ENCODE measurements around the gene CHST6. TPM values are rescaled to one million over a fixed set of nuclear protein-coding genes. Genes with fewer than 3 reads are reported as not detected.
A peak's percentile ranks its signal among the peaks of the same experiment; 100 is the strongest.
"Not testable (repeated sequence)": the region's sequence is repeated elsewhere in the genome, so short reads cannot be mapped to it uniquely, and the experiment has no call there.

Gene CHST6
- total RNA-seq, 1 donor, result under 0.01 TPM

DNA sequence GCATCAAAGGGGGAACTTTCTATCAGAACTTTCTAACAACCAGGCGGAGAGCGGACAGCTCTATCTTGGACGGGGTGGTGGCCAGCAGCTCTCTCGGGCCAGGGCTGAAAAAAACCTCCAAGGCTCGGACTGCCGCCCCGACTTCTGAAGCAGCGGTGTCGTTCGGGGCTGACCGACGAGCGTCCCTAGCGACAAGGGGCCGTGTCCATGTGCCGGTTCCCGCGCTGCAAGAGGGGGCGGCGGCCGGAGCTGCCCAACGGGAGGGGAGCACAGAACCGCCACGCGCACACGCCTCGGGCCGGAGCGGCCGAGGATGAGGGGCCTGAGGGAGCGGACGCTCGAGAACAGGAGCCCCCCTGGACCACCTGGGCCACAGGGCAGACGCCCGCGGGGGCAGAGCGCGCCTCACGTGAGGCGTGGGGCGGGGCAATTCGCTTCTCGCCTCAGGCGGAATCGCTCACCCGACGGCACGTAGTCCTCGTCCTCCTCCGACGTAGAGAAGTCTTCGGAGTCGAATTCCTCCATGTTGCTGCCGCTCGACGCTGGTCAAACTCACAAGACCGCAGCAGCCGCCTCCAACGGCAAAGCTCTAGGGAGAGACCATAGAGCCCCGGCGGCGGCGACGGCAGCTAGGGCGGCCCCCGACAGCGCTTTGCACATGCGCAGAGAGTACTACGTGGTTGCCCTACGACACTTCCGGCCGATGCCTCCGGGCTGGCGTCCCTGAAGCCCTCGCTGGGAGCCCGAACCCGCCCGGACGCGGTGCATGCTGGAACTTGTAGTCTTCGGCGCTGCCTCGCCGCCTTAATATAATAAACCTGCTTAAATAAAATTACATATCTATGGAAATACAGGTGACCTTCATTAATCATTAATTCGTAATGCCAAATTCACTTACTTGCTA lies 62.2 kb downstream of the CHST6 start, which contains the start of gene CFDP1:
TSS of gene CFDP1 (minus strand) at position 676 of the 904 bp plus-strand sequence. CDS start at position 525, 151 bp downstream.
- DNase-seq (ENCODE audit: low read depth), result peak; percentile 94
- TF ChIP-seq, protein P1, sequence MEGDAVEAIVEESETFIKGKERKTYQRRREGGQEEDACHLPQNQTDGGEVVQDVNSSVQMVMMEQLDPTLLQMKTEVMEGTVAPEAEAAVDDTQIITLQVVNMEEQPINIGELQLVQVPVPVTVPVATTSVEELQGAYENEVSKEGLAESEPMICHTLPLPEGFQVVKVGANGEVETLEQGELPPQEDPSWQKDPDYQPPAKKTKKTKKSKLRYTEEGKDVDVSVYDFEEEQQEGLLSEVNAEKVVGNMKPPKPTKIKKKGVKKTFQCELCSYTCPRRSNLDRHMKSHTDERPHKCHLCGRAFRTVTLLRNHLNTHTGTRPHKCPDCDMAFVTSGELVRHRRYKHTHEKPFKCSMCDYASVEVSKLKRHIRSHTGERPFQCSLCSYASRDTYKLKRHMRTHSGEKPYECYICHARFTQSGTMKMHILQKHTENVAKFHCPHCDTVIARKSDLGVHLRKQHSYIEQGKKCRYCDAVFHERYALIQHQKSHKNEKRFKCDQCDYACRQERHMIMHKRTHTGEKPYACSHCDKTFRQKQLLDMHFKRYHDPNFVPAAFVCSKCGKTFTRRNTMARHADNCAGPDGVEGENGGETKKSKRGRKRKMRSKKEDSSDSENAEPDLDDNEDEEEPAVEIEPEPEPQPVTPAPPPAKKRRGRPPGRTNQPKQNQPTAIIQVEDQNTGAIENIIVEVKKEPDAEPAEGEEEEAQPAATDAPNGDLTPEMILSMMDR (IDR thresholded peaks at IDR 0.05; ENCODE audit: insufficient read depth, low read depth, low read length), result no peak
- H3K4me3 ChIP-seq (ENCODE audit: low read depth, low read length), result peak within 1 kb of the TSS; percentile 96

DNA sequence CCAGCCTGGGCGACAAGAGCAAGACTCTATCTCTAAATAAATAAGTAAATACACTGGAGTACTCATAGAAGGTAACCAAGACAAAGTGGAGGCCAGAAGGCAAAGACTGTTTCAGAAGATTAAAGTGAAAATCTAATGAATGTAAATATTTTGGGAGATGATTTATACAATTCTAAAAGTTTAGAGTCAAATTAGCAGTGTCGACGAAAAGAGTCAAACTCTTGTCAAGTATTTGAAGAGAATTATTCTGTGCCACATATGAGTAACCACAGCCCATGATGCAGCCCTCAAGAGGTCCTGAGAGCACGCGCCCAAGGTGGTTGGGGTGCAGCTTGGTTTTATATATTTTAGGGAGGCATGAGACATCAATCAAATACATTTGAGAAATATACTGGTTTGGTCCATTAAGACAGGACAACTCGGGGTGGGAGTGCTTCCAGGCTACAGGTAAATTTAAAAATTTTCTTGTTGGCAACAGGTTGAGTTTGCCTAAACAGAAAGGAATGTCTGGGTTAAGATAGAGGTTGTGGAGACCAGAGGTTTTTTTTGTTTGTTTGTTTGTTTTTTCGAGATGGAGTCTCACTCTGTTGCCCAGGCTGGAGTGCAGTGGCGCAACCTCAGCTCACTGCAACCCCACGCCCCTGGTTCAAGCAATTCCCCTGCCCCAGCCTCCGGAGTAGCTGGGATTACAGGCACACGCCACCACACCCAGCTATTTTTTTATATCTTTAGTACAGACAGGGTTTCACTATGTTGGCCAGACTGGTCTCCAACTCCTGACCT lies 65.4 kb downstream of the CHST6 start:
- no peak overlapping the region for H3K4me3 ChIP-seq (ENCODE audit: low read depth, low read length)
- no peak for DNase-seq (ENCODE audit: low read depth)
- TF ChIP-seq, protein P1 (IDR thresholded peaks at IDR 0.05; ENCODE audit: insufficient read depth, low read depth, low read length), result no peak

DNA sequence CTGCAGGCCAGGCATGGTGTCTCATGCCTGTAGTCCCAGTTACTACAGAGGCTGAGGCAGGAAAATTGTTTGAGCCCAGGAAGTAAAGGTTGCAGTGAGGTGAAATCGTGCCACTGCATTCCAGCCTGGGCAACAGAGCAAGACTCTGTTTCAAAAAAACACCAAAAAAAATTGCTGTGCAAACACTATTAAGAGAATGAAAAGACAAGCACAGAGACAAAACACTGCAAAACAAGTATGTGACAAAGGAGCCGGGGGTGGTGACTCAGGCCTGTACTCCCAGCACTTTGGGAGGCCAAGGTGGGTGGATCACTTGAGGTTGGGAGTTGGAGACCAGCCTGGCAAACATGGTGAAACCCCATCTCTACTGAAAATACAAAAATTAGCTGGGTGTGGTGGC lies 68.7 kb downstream of the CHST6 start:
- not testable (repeated sequence) for H3K4me3 ChIP-seq (ENCODE audit: low read depth, low read length); DNase-seq (ENCODE audit: low read depth)

- DNase-seq (ENCODE audit: low read depth), result peak; percentile 23
These were observed 71.0 kb downstream of the CHST6 start for GRCh38 chr16:75424105-75424762.

DNA sequence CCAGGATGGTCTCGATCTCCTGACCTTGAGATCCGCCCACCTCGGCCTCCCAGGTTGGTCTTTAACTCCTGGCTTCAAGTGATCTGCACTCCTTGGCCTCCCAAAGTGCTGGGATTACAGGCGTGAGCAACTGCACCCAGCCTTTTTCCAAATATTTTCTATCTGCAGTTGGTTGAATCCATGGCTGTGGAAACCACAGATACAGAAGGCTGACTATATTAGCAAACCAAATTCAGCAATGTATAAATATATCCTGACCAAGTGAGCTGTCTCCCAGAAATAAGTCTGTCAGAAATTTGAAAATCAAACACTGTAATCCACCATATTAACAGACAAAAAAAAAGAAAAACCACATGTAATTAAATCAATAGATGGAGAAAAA lies 71.5 kb downstream of the CHST6 start:
- no peak overlapping the region for H3K4me3 ChIP-seq (ENCODE audit: low read depth, low read length)
- DNase-seq (ENCODE audit: low read depth), result no peak
- TF ChIP-seq, protein P1 (IDR thresholded peaks at IDR 0.05; ENCODE audit: insufficient read depth, low read depth, low read length), result no peak

More at GRCh38 chr16:75424105-75424762, 71.0 kb downstream of the CHST6 start:
- not testable (repeated sequence) for H3K4me3 ChIP-seq (ENCODE audit: low read depth, low read length)

Other genes starting within 250 kb of the CHST6 start
- gene BCAR1, start 243.8 kb downstream of the CHST6 start, total RNA-seq, result 87.2 and 120 TPM in 2 replicates
- 38.0 and 39.7 TPM in 2 replicates for gene CFDP1, start 61.9 kb downstream of the CHST6 start, total RNA-seq
- gene TMEM170A, start 30.8 kb downstream of the CHST6 start, total RNA-seq, result 10.6 and 19.0 TPM in 2 replicates
- gene CHST5, start 40.7 kb upstream of the CHST6 start, total RNA-seq, result under 0.01 TPM in 1 of 2 replicates, not detected in the other
- 12.1 and 13.5 TPM in 2 replicates for gene TMEM231, start 60.8 kb upstream of the CHST6 start, total RNA-seq
- 25.4 and 36.3 TPM in 2 replicates for gene GABARAPL2, start 70.9 kb upstream of the CHST6 start, total RNA-seq
- 69.9 and 83.8 TPM in 2 replicates for gene ADAT1, start 127.8 kb upstream of the CHST6 start, total RNA-seq
- gene KARS1, start 152.2 kb upstream of the CHST6 start, total RNA-seq, result 139 and 157 TPM in 2 replicates
- gene TERF2IP, start 152.3 kb upstream of the CHST6 start, total RNA-seq, result 28.3 and 43.6 TPM in 2 replicates
- not detected in 2 replicates for gene CPHXL2, start 181.6 kb upstream of the CHST6 start, total RNA-seq
- gene DUXB, start 206.0 kb upstream of the CHST6 start, total RNA-seq, result not detected in 2 replicates
- not detected in 2 replicates for gene CPHXL, start 231.0 kb upstream of the CHST6 start, total RNA-seq